HUDEP-2 (cell line): ENCODE results near the gene TMEM205.
"Not testable (repeated sequence)": the region's sequence is repeated elsewhere in the genome, so short reads cannot be mapped to it uniquely, and the experiment has no call there.

Experiments used
- DNase-seq, 76 experiments: peaks; one replicate each; lab custom pipeline; 2025; ENCODE audit not compliant: unreplicated experiment in 76 of 76; lab: John Stamatoyannopoulos, UW

TMEM205 gene

DNA sequence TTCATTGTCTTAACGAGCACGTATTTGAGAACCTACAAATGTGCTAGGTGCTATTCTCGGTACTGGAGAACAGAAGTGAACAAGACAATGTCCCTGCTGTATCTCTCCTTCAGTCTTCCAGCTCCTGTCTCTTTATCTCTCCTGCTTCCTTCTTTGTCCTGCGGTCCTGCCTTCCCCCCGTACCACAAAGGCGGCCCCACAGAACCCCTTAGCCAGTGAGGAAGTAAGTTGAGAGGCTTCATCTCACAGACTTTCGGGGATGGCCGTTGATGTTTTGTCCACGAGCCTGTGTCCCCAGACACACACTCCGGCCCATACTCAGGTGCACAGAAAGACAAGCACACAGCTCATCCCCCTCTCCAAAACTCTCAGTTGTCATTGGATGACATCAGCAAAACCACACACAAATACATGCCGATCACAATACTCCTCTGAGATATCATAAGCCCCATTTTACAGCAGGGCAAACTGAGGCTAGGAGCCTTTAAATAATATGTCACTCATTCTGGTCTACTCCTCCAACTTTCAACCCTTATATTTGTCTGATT is 27.9 kb upstream of the TMEM205 start:
- DNase-seq: no peak

- DNase-seq: peak in 49 of 76 experiments; percentile 9 to 69 (median 39)
These were observed 27.3 kb upstream of the TMEM205 start for GRCh38 chr19:11373166-11373884.

DNA sequence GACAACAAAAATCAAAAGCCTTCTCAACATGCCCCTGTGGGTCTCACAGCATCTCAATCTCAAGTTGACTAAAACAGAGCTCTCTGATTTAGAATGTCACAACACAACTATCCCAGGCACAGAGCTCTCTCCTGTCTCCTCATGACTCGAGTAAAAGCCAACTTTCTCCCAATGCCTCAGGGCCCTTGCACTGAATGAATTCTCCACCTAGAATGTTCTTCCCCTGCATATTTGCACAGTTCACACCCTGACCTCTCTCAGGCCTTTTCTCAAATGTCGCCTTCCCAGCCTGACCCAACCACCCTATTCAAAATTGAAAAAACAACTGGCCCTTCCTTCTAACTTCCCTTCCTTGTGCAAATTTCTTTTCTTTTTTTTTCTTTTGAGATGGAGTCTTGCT is 24.7 kb upstream of the TMEM205 start:
- no peak for DNase-seq

- no peak for DNase-seq
These were observed 21.5 kb upstream of the TMEM205 start for GRCh38 chr19:11367528-11367927.

- no peak for DNase-seq
These were observed 19.6 kb upstream of the TMEM205 start for GRCh38 chr19:11365557-11366117.

GRCh38 chr19:11364935-11365334 is 18.9 kb upstream of the TMEM205 start:
- no peak for DNase-seq

DNA sequence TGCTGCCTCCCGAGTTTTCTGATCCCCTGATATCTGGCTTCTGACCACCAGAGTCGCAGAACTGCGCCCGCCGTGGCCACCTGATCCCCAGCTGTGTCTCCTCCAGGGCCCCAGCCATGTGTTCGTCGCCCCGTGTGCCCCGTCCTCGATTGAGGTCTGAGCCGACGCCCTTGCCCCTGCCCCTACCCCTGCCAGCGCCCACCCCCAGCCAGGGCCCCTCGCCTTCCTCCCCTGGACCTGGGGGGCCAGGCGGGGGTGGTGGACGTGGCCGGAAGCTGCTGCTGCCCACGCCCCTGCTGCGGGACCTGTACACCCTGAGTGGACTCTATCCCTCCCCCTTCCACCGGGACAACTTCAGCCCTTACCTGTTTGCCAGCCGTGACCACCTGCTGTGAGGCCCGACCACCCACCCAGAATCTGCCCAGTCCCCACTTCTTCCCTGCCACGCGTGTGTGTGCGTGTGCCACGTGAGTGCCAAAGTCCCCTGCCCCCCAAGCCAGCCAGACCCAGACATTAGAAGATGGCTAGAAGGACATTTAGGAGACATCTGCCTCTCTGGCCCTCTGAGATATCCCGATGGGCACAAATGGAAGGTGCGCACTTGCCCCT is 18.3 kb upstream of the TMEM205 start:
- DNase-seq: no peak

GRCh38 chr19:11363881-11364280 is 17.8 kb upstream of the TMEM205 start:
- DNase-seq: no peak

DNA sequence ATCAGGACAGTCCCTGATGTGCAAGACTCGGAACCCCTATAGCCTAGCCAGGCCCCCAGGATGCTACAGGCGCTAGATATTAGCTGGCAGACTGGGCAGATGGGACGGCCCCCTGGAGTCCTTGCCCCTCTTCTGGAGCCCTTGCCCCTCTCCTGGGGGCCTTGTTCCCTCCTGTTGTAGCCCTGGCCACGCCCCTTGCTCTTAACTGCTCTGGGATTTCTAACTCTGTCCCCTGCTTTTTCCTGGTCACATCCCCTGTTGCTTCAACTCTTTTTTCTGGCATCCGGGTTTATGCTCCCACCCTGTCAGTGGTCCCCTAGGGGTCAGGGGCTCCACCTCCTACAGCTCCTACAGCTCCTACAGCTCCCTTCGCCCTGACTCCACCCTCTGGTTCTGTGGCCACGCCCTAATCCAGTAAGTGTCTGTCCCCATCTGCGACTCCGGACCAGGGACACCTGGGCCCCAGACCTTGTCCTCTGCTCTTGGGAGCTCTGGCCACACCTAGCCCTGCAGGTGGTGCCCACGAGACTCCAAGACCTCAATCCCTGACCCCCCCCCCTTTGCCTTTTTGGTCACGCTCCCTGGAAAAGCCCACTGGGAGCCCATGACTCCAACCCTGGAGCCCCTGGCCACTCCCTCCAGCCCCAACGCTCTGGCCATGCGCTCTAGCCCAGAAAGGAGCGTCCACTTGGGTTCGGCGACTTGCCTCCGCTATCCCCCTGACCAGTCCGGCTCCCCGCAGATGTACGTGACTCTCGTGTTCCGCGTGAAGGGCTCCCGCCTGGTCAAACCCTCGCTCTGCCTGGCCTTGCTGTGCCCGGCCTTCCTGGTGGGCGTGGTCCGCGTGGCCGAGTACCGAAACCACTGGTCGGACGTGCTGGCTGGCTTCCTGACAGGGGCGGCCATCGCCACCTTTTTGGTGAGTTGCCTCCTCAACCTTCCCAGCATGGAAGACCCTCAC is 16.0 kb upstream of the TMEM205 start:
- no peak for DNase-seq

DNA sequence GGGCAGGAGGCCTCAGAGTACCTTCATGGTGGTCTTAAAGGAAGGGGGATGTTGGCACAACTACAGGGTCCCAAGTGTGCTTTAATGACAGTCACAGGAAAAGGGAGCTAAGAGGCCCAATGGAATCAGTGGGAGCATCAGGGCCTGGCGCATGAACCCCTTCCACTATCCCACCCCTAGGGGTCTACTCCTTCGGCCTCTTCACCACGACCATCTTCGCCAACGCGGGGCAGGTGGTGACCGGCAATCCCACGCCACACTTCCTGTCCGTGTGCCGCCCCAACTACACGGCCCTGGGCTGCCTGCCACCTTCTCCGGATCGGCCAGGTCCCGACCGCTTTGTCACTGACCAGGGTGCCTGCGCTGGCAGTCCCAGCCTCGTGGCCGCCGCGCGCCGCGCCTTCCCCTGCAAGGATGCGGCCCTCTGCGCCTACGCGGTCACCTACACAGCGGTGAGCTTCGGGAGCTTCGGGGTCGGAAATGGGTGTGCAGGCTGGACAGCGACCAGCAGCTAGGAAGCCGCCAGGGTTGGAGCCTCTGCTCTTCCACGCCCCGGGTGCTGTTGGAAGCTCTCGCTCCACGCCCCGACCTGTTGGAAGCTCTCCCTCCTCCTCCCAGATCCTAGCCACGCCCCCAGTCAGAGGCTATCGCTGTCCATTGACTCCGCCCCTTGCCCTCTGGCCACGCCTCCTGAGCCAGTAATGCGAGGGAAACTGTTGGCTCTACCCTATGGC is 15.1 kb upstream of the TMEM205 start:
- peak in 58 of 76 experiments; percentile 14 to 87 (median 59) for DNase-seq

DNA sequence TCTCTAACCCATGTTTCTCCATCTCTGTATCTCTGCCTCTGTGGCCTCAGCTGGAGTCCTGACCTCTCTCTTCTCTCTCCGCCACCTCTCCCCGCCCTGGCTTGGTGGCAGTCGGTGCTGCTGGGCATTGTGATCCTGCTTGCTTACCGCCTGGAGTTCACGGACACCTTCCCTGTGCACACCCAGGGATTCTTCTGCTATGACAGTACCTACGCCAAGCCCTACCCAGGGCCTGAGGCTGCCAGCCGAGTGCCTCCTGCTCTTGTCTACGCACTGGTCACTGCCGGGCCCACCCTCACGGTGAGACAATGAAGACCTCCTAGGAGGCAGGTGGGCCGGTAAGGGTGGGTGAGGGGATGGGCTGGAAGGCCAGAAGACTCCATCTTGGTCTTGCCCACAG is 13.4 kb upstream of the TMEM205 start:
- DNase-seq: no peak

GRCh38 chr19:11356676-11357550 is 10.8 kb upstream of the TMEM205 start:
- DNase-seq: no peak

DNA sequence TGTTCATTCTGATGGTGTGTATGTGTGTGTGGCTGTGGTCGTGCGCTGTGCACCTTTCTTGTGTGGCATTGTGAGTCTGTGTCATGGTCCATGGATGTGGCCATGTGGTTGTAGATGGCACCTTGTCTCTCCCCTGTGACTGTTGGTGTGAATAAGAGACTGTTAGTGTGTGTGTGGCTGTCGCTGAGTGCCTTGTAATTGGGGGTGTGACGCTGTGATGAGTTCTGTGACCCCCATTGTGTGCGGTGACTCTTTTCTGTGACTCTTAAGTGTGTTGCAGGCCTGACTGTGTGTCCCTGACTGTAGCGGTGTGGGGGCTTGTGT is 10.0 kb upstream of the TMEM205 start:
- DNase-seq: no peak

GRCh38 chr19:11355160-11356073 is 9.3 kb upstream of the TMEM205 start, which contains the start of gene PLPPR2:
TSS of gene PLPPR2 (plus strand) at chr19:11355432. CDS start at chr19:11357674, 2,242 bp downstream.
- DNase-seq: peak in 73 of 76 experiments; percentile 36 to 93 (median 81)

- DNase-seq: not testable (repeated sequence)
These were observed 8.0 kb upstream of the TMEM205 start for GRCh38 chr19:11354102-11354501.

GRCh38 chr19:11349171-11349570 is 3.1 kb upstream of the TMEM205 start:
- DNase-seq: no peak

GRCh38 chr19:11347546-11348039 is 1.5 kb upstream of the TMEM205 start:
- no peak for DNase-seq
